ENCODE measurements around the gene TLE3. TPM values are rescaled to one million over a fixed set of nuclear protein-coding genes. Genes with fewer than 3 reads are reported as not detected.

Gene TLE3
- total and polyA plus RNA-seq, 2 of the 13 experiments (the other 11 are each of a cell fraction or from before 2014, with no cell fraction given) = 11.9 to 13.8 TPM

- TF ChIP-seq PATZ1 (CRISPR knock-in tag; IDR thresholded peaks at IDR 0.05) (no peak), ZNF263 (CRISPR knock-in tag; IDR thresholded peaks at IDR 0.05) (no peak)
Measured at GRCh38 chr15:70095408-70096214, 2.1 kb downstream of the TLE3 start (continued).

DNA sequence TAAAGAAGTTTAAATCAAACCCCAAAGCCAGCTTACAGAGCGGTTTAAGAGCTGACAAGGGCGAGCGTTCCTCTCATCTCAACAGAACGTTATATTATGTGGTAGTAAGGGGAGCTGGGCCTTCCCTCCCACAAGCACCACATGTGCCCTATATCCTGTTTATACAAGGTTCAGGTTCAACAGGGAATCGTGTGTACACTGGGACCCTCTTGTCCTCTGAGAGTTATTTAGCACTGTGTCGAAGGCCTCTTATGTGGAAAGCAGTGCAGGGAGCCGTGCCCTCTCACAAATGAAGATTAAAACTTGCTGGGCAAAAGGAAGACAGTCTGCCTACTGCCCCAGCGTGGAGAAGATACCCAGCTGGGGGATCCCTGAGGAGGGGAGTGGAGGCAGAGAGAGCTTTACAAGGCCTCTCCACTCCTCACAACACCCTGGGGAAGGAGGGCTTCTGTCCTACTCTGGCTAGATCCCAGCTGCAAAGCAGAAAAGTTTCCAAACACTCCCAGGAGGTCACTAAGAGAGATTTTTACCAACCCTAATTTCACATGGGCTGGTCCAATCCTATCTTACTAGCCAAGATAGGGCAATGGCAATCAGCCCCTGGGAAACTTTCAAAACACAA lies 2.9 kb downstream of the TLE3 start:
- peak overlapping the region; percentile 83 to 88 (median 84) for H3K4me3 ChIP-seq (replicated peaks in 1 of 3; ENCODE audit: insufficient read depth in 1 of 3, low read depth in 2 of 3, low read length in 3 of 3)
- 44% methylated on average over 8 of the region's 8 CpGs for WGBS (ENCODE audit: low lambda C conversion rate)
- H3K9ac ChIP-seq (ENCODE audit: insufficient read depth, low read depth, low read length) = peak overlapping the region; percentile 81; the same call in 1 of the 2 replicates
- no peaks in the 10 kb centered on the region for H3K9me3 ChIP-seq (ENCODE audit: low read length)
- peak overlapping the region; percentile 96 for H3K4me2 ChIP-seq (ENCODE audit: low read depth, low read length)
- no peak overlapping the region for H2AFZ ChIP-seq (ENCODE audit: low read length)
- H3K4me1 ChIP-seq (ENCODE audit: insufficient read depth, low read length) = peaks cover 69% of the 10 kb centered on the region
- FAIRE-seq (no peak), ATAC-seq (no peak), DNase-seq (ENCODE audit: low spot score) (peak; percentile 47)
- peaks cover 58% of the 10 kb centered on the region for H3K79me2 ChIP-seq (ENCODE audit: insufficient read depth, low read length)
- no peaks in the 10 kb centered on the region for H3K27me3 ChIP-seq (ENCODE audit: control insufficient read depth in 1 of 2, insufficient read depth in 2 of 2, low read length in 2 of 2)
- H4K20me1 ChIP-seq (ENCODE audit: insufficient read depth, low read length) = peaks cover 66% of the 10 kb centered on the region
- no TSS peak for BruUV-seq (replicated peaks)
- POLR2A ChIA-PET = interaction anchor here (12.3 kb wide), 1 partner anchor 17 kb away, joined by 152 read pairs; no protein-coding TSS in a partner anchor
- intact Hi-C loops (cut with micrococcal nuclease; ENCODE audit: unreplicated experiment) (loop anchor here (5.0 kb wide), 2 partner anchors 102 to 502 kb away; no protein-coding TSS in a partner anchor), in situ Hi-C loops (cut with HindIII; ENCODE audit: extremely low pct_ligation_motif_present, low pct_unique_long_range_greater_than_20kb) (loop anchor here (25.0 kb wide), 1 partner anchor 632 kb away; the partner anchor contains the start of gene RPLP1)
- CTCF ChIA-PET (ENCODE audit: low intra/inter-chr PET ratio, low total read pairs) = no interaction called here
- peaks cover 8 to 22% of the 10 kb centered on the region in 2 experiments; a peak in 4 of 5 replicates for H3K36me3 ChIP-seq (replicated peaks in 1 of 2; ENCODE audit: control insufficient read depth in 1 of 2, insufficient read depth in 2 of 2, low read length in 2 of 2)
- no peak overlapping the region for H3K27ac ChIP-seq (ENCODE audit: extremely low read length, insufficient read depth, low read length)
- no peak for TF ChIP-seq NR2F6 (IDR thresholded peaks at IDR 0.05)
- peak; percentile 31; the same call in 1 of the 2 replicates for TF ChIP-seq NR2F6 (CRISPR knock-in tag; IDR thresholded peaks at IDR 0.05)
- TF ChIP-seq NFYB (CRISPR knock-in tag; IDR thresholded peaks at IDR 0.05) = no peak
- peak; percentile 46; the same call in 1 of the 2 replicates for TF ChIP-seq ARID4A (CRISPR knock-in tag; IDR thresholded peaks at IDR 0.05; ENCODE audit: borderline replicate concordance)
- TF ChIP-seq TBX3 (IDR thresholded peaks at IDR 0.05; ENCODE audit: borderline replicate concordance) = no peak
- TF ChIP-seq, protein P1, sequence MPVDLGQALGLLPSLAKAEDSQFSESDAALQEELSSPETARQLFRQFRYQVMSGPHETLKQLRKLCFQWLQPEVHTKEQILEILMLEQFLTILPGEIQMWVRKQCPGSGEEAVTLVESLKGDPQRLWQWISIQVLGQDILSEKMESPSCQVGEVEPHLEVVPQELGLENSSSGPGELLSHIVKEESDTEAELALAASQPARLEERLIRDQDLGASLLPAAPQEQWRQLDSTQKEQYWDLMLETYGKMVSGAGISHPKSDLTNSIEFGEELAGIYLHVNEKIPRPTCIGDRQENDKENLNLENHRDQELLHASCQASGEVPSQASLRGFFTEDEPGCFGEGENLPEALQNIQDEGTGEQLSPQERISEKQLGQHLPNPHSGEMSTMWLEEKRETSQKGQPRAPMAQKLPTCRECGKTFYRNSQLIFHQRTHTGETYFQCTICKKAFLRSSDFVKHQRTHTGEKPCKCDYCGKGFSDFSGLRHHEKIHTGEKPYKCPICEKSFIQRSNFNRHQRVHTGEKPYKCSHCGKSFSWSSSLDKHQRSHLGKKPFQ (CRISPR knock-in tag; IDR thresholded peaks at IDR 0.05; ENCODE audit: insufficient replicate concordance) = no peak
- no peak for TF ChIP-seq ASH2L (IDR thresholded peaks at IDR 0.05; ENCODE audit: insufficient read length, low read depth, low read length)
- TF ChIP-seq, protein P2, sequence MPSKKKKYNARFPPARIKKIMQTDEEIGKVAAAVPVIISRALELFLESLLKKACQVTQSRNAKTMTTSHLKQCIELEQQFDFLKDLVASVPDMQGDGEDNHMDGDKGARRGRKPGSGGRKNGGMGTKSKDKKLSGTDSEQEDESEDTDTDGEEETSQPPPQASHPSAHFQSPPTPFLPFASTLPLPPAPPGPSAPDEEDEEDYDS (CRISPR knock-in tag; IDR thresholded peaks at IDR 0.05) = peak; percentile 30; the same call in 1 of the 2 replicates
